NCI-H187 (cell line): ENCODE results near the gene OR13C9.
"Not testable (repeated sequence)": the region's sequence is repeated elsewhere in the genome, so short reads cannot be mapped to it uniquely, and the experiment has no call there.

ENCODE experiments used
- DNase-seq, 2 experiments: peaks; one replicate each; lab custom pipeline; 2025; lab: John Stamatoyannopoulos, UW

Gene OR13C9, protein sequence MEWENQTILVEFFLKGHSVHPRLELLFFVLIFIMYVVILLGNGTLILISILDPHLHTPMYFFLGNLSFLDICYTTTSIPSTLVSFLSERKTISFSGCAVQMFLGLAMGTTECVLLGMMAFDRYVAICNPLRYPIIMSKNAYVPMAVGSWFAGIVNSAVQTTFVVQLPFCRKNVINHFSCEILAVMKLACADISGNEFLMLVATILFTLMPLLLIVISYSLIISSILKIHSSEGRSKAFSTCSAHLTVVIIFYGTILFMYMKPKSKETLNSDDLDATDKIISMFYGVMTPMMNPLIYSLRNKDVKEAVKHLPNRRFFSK

DNA sequence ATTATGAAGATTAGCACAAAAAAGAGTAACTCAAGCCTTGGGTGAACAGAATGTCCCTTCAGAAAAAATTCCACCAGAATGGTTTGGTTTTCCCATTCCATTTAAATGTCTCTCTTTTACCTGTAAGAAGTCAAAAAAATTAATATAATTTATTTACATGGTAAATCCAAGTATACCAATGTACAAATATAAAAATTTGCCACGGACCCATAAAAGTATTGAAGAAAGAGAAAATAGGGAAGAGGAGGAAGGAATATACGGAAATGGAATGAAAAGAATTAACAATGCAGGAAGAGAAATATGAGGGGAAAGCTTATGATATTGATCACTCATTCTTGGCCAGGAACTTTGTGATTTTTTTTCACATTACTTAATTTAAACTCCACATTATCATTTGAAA, at the start of gene OR13C9:
OR13C9 (minus strand) TSS at position 101 of the 400 bp plus-strand sequence; CDS start at position 101, 0 bp downstream.
- DNase-seq: no peak

DNA sequence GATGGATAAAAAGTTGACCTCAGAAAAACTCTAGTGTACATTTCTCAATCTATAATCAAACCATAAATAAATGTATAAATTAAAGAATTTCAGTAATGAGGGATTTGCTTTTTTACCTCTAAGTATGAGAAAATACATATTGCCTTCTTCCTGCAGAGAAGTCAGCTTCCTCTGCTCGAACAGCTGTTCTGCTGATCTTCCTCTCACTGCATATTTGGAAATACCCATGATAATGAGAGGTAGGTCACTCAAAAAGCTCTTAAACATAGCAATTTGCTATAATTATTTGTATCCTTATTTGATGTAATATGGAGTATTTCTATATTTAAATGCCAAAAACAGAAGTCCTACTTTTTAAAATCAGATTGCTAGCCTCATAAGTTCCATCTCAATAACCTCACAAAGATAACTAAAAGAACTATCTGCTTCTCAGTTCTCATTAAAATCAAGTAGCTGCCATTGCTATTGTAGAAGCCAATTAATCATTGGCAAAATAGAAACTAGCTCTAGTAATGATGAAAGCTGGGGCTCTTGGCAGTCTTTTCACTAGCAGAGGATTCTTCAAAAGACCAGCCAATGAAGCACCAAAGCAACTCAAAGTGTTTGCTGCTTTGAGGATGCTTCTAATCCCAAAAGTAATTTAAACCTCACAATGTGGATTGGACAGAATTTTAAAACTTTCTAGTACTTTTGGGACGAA, 40.6 kb upstream of the OR13C9 start:
- no peak for DNase-seq

DNA sequence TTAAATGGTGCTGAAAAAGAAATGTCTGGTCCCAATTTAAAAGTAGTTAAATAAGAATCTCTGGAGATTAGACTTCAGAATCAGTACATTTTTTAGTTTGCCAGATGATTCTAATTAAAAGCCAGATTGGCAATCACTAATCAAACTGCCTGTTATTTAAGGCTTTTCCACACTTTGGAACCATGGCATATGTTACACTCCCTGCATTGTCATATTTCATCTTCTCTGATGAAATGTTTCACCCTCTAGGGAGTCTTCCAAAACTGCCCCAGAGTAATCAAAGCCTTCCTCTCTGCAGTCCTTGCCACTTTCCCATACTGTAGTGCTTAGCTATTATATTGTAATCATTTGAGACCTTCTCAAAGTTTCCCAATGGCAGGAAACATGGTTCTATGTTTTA, 17.5 kb upstream of the OR13C9 start:
- DNase-seq: no peak

DNA sequence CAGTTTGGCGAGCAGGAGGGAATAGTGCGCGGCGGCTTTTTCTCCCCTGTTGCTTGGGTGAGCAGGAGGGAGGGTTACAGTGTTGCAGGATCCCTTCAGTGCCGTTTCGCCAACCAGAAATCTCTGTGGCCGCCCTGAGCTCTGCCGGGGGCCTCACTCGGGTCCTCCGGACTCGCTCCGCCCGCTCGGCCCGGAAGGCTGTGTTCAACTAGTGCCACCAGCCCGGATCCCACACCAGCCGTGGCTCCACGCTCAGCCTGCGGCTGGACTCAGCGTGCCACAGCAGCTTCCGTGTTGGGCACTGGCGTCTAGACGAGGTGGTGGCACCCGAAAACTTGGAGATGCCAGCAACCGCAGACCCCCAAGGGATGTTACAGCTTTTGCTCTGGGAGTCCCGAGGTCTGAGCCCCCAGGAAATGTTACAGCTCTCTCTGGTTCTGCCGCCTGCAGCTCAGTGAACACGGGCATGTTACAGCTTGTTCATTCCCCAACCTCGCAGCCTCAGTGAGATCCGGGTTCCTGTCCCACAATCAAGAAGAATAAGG, 16.0 kb upstream of the OR13C9 start:
- DNase-seq: no peak

DNA sequence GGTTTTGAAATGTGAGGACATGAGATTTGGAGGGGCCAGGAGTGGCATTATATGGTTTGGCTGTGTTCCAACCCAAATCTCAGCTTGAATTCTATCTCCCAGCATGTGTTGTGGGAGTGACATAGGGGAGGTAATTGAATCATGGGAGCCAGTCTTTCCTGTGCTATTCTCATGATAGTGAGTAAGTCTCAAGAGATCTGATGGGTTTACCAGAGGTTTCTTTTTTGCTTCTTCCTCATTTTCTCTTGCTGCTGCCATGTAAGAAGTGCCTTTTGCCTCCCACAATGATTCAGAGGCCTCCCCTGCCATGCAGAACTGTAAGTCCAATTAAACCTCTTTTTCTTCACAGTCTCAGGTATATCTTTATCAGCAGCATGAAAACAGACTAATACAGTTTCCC, 8.0 kb upstream of the OR13C9 start:
- not testable (repeated sequence) for DNase-seq

DNA sequence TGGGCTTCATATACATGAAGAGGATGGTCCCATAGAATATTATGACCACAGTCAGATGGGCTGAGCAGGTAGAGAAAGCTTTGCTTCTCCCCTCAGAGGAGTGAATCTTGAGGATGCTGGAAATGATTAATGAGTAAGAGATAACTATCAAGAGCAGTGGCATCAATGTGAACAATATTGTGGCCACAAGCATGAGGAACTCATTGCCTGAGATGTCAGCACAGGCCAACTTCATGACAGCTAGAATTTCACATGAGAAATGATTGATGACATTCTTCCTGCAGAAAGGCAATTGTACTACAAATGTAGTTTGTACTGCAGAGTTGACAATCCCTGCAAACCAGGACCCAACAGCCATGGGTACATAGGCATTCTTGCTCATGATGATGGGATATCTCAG, 586 bp downstream of the OR13C9 start:
- DNase-seq: no peak

DNA sequence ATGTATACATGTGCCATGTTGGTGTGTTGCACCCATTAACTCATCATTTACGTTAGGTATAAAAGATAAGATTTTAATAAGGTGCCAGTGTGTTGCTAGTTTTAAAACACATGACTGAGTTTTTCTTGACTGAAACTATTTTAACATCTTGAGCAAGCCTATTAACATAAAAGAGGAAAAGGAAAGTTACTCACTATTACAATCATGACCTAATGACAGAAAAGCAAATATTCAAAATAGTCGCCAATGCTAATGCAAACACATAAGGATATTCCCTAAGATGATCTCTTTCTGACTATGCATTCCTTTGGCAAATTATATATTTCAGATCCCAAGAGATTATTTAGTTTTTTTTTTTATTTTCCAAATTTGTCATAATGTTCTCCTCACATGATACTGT, 6.8 kb downstream of the OR13C9 start:
- DNase-seq: no peak

DNA sequence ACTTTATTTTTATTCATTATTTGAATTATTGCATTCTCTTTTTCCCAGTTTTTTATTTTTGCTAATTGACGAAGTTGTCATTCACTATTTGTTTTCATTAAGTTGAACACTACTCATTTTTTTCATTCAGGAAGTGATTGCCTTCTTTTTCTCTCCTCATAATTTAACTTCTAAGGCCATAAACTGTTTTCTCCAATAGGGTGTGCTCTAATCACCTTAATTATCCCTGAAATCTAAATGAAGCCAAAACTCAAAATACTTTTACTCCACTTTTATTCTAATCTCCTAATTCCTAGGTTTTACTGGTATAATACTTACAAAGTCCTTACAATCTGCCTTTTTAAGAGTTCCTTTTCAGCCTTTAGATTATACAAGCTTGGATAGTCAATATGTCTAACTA, 9.7 kb downstream of the OR13C9 start:
- DNase-seq: no peak

DNA sequence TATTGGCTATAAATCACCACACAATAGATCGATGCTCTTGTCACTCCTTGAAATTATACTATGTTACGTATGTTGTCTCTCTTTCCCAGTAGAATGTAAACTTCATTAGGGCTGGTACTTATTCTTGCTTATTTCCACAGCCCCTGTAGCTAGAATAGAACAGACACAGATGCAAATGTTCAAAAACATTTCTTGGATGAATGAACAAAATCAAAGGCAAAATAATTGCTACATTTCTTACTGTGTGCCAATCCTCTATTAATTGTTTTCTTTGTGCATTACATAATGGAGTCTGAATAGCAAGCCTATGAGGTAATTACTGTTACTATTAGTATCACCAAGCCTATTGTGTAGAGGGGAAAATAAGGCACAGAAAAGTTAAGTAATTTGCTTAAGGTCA, 11.9 kb downstream of the OR13C9 start:
- no peak for DNase-seq

DNA sequence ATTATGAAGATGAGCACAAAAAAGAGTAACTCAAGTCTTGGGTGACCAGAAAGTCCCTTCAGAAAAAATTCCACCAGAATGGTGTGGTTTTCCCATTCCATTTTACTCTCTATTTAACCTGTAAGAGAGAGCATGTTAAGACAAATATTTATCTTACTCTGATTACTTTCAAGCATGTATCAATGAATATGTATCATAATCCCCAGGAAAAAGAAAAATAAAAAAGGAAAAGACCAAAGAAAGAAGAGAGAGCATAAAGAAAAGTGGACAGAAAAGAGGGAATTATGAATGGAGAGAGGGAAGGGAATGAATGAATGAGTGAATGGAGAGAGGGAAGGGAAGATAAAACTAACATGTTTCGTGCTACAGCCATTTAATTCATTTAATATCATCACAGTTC, 12.5 kb downstream of the OR13C9 start, which contains the start of gene OR13C2:
OR13C2 (minus strand) TSS at position 101 of the 400 bp plus-strand sequence; CDS start at position 101, 0 bp downstream.
- DNase-seq: not testable (repeated sequence)

DNA sequence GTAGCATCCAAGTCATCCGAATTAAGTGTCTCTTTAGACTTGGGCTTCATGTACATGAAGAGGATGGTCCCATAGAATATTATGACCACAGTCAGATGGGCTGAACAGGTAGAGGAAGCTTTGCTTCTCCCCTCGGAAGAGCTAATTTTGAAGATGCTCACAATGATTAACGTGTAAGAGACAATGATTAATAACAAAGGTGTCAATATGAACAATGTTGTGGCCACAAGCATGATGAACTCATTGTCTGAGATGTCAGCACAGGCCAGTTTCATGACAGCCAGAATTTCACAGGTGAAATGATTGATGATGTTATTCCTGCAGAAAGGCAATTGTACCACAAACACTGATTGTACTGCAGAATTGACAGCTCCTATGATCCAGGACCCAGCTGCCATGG, 13.2 kb downstream of the OR13C9 start:
- DNase-seq: no peak

DNA sequence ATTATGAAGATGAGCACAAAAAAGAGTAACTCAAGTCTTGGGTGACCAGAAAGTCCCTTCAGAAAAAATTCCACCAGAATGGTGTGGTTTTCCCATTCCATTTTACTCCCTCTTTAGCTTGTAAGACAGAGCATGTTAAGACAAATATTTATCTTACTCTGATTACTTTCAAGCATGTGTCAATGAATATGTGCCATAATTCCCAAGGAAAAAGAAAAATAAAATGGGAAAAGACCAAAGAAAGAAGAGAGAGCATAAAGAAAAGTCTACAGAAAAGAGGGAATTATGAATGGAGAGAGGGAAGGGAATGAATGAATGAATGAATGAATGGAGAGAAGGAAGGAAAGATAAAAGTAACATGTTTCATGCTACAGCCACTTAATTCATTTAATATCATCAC, 18.7 kb downstream of the OR13C9 start, which contains the start of gene OR13C5:
OR13C5 (minus strand) TSS at position 101 of the 400 bp plus-strand sequence; CDS start at position 101, 0 bp downstream.
- DNase-seq: not testable (repeated sequence)

DNA sequence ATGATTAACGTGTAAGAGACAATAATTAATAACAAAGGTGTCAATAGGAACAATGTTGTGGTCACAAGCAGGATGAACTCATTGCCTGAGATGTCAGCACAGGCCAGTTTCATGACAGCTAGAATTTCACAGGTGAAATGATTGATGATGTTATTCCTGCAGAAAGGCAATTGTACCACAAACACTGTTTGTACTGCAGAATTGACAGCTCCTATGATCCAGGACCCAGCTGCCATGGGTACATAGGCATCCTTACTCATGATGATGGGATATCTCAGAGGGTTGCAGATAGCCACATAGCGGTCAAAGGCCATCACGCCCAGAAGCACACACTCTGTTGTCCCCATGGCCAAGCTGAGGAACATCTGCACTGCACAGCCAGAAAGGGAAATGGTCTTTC, 19.3 kb downstream of the OR13C9 start:
- not testable (repeated sequence) for DNase-seq

DNA sequence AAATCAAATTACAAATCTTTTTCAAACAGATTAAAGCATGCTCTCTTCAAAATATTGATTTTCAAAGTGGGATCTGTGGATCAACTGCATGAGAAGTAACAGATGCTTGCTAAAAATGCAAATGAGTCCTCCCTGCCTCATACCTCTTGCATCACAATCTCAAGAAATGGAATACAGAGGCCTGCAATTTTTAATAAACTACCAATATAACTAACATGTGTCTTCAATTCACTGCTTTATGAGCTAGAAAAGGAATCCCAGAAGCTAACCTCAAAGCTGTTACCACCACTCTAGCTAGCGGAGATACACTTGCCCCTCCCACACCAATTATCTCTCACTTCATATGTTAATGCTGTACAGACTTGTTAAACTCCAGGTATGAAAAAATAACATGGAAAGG, 28.4 kb downstream of the OR13C9 start:
- DNase-seq: no peak

DNA sequence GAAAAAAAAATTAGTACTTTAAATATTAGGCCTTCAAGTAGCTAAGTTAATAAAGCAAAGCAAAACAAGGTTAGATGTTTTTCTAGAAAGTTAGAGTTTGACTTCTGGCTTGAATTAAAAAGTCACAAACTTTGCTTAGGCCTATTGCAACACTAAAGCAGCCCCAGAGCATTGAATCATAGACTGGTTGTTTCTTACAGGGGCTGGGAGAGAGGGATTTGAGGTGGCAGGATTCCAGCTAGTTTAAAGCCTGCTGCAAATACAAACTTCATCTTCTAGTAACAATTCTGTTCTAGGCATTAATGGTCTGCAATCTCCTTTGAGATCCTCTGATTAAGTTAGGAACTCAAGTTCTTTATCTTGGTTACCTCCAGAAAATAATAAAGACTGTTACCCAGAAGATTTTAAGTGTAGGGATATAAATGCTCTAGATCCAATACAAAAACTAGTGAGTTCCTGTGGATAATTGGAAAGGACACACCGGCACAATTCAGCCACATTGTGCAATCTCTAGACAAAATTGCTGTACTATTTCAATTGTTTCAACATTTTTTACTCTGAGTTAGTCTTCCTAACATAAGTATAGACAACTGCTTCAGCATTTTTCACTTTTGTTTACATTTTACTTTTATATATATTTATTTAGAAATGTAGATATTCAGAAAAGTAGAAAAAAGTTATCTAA, 31.4 kb downstream of the OR13C9 start:
- DNase-seq: no peak

DNA sequence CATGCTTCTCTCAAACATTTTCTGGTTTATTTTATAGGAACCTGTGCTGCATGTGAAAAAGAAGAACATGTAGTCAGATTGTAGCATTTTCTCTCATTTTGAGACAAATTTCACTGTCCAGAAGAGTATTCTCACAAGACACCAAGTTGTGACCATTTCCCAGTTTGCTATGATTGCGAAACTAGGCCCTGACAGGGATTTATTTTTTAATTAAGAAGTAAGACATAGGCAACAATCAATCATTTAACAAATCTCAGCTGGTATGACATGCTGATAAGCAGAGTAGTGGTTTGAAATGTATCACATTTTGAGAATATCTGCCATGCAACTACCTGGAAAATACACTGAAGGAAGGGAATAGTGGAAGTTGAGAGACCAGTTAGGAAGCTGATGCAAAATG, 37.4 kb downstream of the OR13C9 start:
- DNase-seq: no peak

DNA sequence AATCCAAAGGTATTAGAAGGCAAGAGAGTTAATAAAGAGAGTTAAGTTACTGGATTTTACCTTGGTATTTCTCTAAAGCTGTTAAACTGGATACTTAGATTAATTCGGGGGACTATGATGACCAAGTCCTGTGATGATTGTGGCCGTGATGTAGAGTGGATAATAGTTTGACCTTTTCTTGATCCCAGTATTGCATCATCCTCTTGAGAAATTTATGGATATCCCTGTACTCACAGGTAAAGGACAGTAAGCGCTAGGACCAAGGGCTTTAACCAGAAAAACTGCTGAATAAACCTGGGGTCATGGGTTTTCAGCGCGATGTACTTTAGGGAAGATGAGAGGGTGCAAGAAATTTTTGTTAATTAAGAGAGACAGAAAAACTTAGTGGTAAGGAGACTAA, 40.7 kb downstream of the OR13C9 start:
- DNase-seq: no peak

DNA sequence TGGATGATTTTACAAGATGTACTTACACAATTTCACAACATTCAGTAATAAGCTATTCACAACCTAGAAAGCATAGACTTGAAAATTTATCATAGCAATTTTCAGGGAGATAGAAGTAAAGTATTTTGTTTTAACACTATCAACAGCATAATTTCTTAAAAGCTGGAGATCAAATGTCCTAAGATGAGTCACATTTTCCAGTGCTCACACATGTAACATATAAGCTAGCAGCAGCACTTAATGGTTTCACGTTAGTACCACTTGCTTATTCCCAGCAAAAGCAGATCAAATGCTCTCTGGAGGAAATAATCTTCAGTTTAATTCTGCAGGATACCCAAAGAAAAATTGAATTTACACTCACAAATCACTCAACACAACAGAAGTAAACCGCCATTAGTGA, 42.5 kb downstream of the OR13C9 start:
- DNase-seq: no peak

DNA sequence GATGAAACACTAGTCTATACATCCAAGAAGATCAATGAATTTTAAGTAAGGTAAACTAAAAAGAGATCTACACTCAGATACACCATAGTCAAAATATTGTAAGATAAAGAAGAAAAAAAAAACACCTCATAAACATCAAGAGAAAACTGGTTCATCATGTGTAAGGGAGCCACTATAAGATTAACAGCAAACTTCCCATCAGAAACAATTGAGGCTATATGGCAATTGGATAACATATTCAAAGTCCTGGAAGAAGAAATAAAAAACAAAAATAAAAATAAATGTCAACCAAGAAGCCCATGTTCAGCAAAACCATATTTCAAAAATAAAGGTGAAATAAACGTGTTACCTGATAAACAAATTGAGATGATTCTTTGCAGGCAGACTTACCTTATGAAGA, 45.4 kb downstream of the OR13C9 start:
- DNase-seq: no peak

DNA sequence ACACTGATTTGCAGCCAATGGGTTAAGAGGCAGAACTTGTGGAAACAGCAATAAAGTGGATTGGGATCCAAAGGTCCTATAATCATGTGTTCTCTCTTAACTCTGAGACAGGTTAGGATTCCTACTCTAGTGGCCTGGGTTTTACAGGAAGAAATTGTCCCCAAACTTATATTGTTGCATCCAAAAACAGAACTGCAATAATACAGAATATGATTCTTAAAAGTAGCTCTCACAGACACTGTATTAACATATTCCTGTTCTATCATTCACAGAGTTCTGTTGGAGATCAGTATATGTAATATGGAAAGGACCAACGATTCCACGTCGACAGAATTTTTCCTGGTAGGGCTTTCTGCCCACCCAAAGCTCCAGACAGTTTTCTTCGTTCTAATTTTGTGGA, 49.1 kb downstream of the OR13C9 start, which contains the start of gene OR13C8:
OR13C8 (plus strand) TSS at position 301 of the 400 bp plus-strand sequence; CDS start at position 301, 0 bp downstream.
- DNase-seq: no peak
